AG04450 (cell line): ENCODE results near the gene SNX30. TPM values are rescaled to one million over a fixed set of nuclear protein-coding genes. Genes with fewer than 3 reads are reported as not detected.

ENCODE experiments used
- CTCF ChIA-PET: fragments of 300-600, 350-600 bp; formaldehyde crosslinking; extraction: SDS; loops from one replicate; lab custom pipeline; 2022; ENCODE audit warnings: antibody characterized with exemption, inconsistent platforms; lab: Charles Lee
- POLR2A ChIA-PET: fragments of 350-600 bp; formaldehyde crosslinking; extraction: SDS; loops from one replicate; lab custom pipeline; 2021; ENCODE audit warnings: antibody characterized with exemption, inconsistent platforms; lab: Yijun Ruan, JAX
- DNase-seq: peaks from one replicate; pipeline ENCODE4 v3.0.0-alpha.2; 2011; ENCODE audit warnings: low read depth, low spot score
- H3K27ac ChIP-seq: one replicate; pipeline ENCODE4 v1.5.1; 2012; ENCODE audit warnings: low read depth, low read length, control low read depth
- H3K27me3 ChIP-seq: one replicate; pipeline ENCODE4 v1.6.0; 2012; ENCODE audit warnings: low read length; ENCODE audit not compliant: control insufficient read depth, insufficient read depth
- H3K4me3 ChIP-seq: 2 replicates; pipeline ENCODE4 v1.5.1; 2011; ENCODE audit warnings: mild to moderate bottlenecking, low read depth, low read length, control low read depth
- H3K9me3 ChIP-seq: 2 replicates; pipeline ENCODE4 v1.5.1; 2012; ENCODE audit warnings: low read length; ENCODE audit not compliant: control insufficient read depth, insufficient read depth
- CTCF ChIP-seq: IDR thresholded peaks from 2 replicates; pipeline ENCODE4 v1.5.1; 2011; ENCODE audit warnings: low read depth, low read length, control low read depth, inconsistent platforms
- polyA plus RNA-seq: library from polyadenylated mRNA; depleted of rRNA; stranded (reverse); fragments of >200 nt; gene quantifications from 2 replicates; pipeline ENCODE4 v1.2.3, GENCODE V29; 2011

Gene SNX30
- polyA plus RNA-seq, 1 experiment = 11.5 TPM

- POLR2A ChIA-PET = no interaction called here
- Histone ChIP-seq H3K27me3 (no peaks in the 10 kb centered on the region), H3K4me3 (no peak overlapping the region), H3K27ac (no peak overlapping the region), H3K9me3 (peaks cover 2% of the 10 kb centered on the region)
- CTCF ChIA-PET = no interaction called here
- TF ChIP-seq CTCF = no peak
- DNase-seq = no peak
These were observed 121.5 kb downstream of the SNX30 start for GRCh38 chr9:112872019-112872418.

GRCh38 chr9:112873773-112874405 is 123.3 kb downstream of the SNX30 start:
- no peak for DNase-seq
- no peak for TF ChIP-seq CTCF
- H3K4me3 ChIP-seq = no peak overlapping the region
- H3K27ac ChIP-seq = no peak overlapping the region
- no peaks in the 10 kb centered on the region for H3K9me3 ChIP-seq
- no peaks in the 10 kb centered on the region for H3K27me3 ChIP-seq
- ChIA-PET POLR2A (no interaction called here), CTCF (no interaction called here)

GRCh38 chr9:112878752-112879151 is 128.2 kb downstream of the SNX30 start:
- POLR2A ChIA-PET = no interaction called here
- Histone ChIP-seq H3K27ac (no peak overlapping the region), H3K9me3 (no peaks in the 10 kb centered on the region; the same call in 1 of the 2 replicates), H3K4me3 (no peak overlapping the region), H3K27me3 (no peaks in the 10 kb centered on the region)
- no peak for TF ChIP-seq CTCF
- no peak for DNase-seq
- CTCF ChIA-PET = interaction anchor here (1.2 kb wide), 1 partner anchor 24 kb away, joined by 3 read pairs; no protein-coding TSS in a partner anchor

GRCh38 chr9:112880650-112881049 is 130.1 kb downstream of the SNX30 start:
- POLR2A ChIA-PET = no interaction called here
- TF ChIP-seq CTCF = no peak
- CTCF ChIA-PET = no interaction called here
- no peak overlapping the region for H3K27ac ChIP-seq
- H3K9me3 ChIP-seq = no peaks in the 10 kb centered on the region; the same call in 1 of the 2 replicates
- no peaks in the 10 kb centered on the region for H3K27me3 ChIP-seq
- no peak for DNase-seq
- H3K4me3 ChIP-seq = no peak overlapping the region

- ChIA-PET CTCF (interaction anchor here (0.9 kb wide), 1 partner anchor 21 kb away, joined by 4 read pairs; no protein-coding TSS in a partner anchor), POLR2A (no interaction called here)
- H3K27me3 ChIP-seq = no peaks in the 10 kb centered on the region
- peak; percentile 30 for DNase-seq
- no peaks in the 10 kb centered on the region; the same call in 1 of the 2 replicates for H3K9me3 ChIP-seq
- no peak overlapping the region for H3K4me3 ChIP-seq
- no peak overlapping the region for H3K27ac ChIP-seq
- TF ChIP-seq CTCF = no peak
These were observed 130.8 kb downstream of the SNX30 start for GRCh38 chr9:112881331-112881730.
